ENCODE results near the gene KDSR. TPM values are rescaled to one million over a fixed set of nuclear protein-coding genes. Genes with fewer than 3 reads are reported as not detected.

KDSR gene
- total and polyA plus RNA-seq, 2 donors (not counting 1 experiment from before 2014, with no cell fraction given) = 43.3 to 54.1 TPM

- H3K27ac ChIP-seq (ENCODE audit: insufficient read depth, low read length) = no peak overlapping the region
- no peaks in the 10 kb centered on the region for H3K9me3 ChIP-seq (ENCODE audit: control insufficient read depth, insufficient read depth, low read depth, low read length)
- TF ChIP-seq EZH2 (IDR thresholded peaks at IDR 0.05; ENCODE audit: low read length, missing control alignments) (no peak), CTCF (conservative IDR thresholded peaks at IDR 0.05 in 1 of 2, IDR thresholded peaks at IDR 0.05 in 1 of 2; ENCODE audit: low read depth in 1 of 2, low read length in 2 of 2) (no peak)
- no peaks in the 10 kb centered on the region for H3K4me1 ChIP-seq (ENCODE audit: control insufficient read depth, extremely low read depth, insufficient read depth, low read length)
- no peak overlapping the region for H2AFZ ChIP-seq (ENCODE audit: low read length)
- H4K20me1 ChIP-seq (ENCODE audit: control insufficient read depth, extremely low read depth, insufficient read depth, low read length) = no peaks in the 10 kb centered on the region
- peaks cover 11% of the 10 kb centered on the region for H3K79me2 ChIP-seq (ENCODE audit: control insufficient read depth, insufficient read depth, low read length)
- no peaks in the 10 kb centered on the region for H3K27me3 ChIP-seq (ENCODE audit: control insufficient read depth, insufficient read depth, low read length)
- H3K36me3 ChIP-seq (ENCODE audit: control insufficient read depth, insufficient read depth, low read length) = peaks cover 2% of the 10 kb centered on the region
- no peak overlapping the region for H3K4me3 ChIP-seq (replicated peaks in 1 of 4; ENCODE audit: control extremely low read depth in 1 of 4, insufficient read depth in 1 of 4, low read depth in 3 of 4, low read length in 4 of 4)
- DNase-seq (ENCODE audit: low read depth in 2 of 2) = no peak
- H3K9ac ChIP-seq (ENCODE audit: insufficient read depth, low read length) = no peak overlapping the region
- H3K4me2 ChIP-seq (ENCODE audit: extremely low read depth, insufficient read depth, low read length) = no peak overlapping the region
Measured at GRCh38 chr18:63402246-63403162, 35.5 kb upstream of the KDSR start.

- H3K27ac ChIP-seq (ENCODE audit: insufficient read depth, low read length) = no peak overlapping the region
- DNase-seq (ENCODE audit: low read depth in 2 of 2) = no peak
- H3K27me3 ChIP-seq (ENCODE audit: control insufficient read depth, insufficient read depth, low read length) = no peaks in the 10 kb centered on the region
- no peak overlapping the region for H2AFZ ChIP-seq (ENCODE audit: low read length)
- H3K4me3 ChIP-seq (replicated peaks in 1 of 4; ENCODE audit: control extremely low read depth in 1 of 4, insufficient read depth in 1 of 4, low read depth in 3 of 4, low read length in 4 of 4) = no peak overlapping the region
- peaks cover 5% of the 10 kb centered on the region for H3K36me3 ChIP-seq (ENCODE audit: control insufficient read depth, insufficient read depth, low read length)
- H3K4me1 ChIP-seq (ENCODE audit: control insufficient read depth, extremely low read depth, insufficient read depth, low read length) = no peaks in the 10 kb centered on the region
- TF ChIP-seq CTCF (conservative IDR thresholded peaks at IDR 0.05 in 1 of 2, IDR thresholded peaks at IDR 0.05 in 1 of 2; ENCODE audit: low read depth in 1 of 2, low read length in 2 of 2) = no peak
- TF ChIP-seq EZH2 (IDR thresholded peaks at IDR 0.05; ENCODE audit: low read length, missing control alignments) = no peak
- H3K79me2 ChIP-seq (ENCODE audit: control insufficient read depth, insufficient read depth, low read length) = no peaks in the 10 kb centered on the region
- no peaks in the 10 kb centered on the region for H4K20me1 ChIP-seq (ENCODE audit: control insufficient read depth, extremely low read depth, insufficient read depth, low read length)
- H3K9me3 ChIP-seq (ENCODE audit: control insufficient read depth, insufficient read depth, low read depth, low read length) = no peaks in the 10 kb centered on the region
- H3K4me2 ChIP-seq (ENCODE audit: extremely low read depth, insufficient read depth, low read length) = no peak overlapping the region
- no peak overlapping the region for H3K9ac ChIP-seq (ENCODE audit: insufficient read depth, low read length)
Measured at GRCh38 chr18:63399300-63399699, 32.3 kb upstream of the KDSR start.

DNA sequence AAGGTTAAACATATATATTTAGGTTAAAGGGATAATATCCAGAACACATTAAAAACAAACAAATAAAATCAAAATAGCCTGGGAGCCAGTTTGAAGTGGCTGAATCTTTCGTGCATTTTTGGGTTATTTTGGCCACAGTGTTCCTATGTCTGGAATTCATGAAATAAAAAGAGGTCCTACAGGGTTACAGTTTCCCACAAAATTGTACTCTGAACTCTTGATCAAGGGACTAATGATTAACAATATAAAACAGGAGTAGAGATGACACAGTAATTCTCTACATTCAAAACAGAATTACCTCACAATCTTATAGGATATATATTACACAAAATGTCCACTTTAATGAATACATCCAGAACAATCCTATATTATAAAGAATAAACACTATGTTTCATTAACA is 30.3 kb upstream of the KDSR start:
- no peak overlapping the region for H3K4me2 ChIP-seq (ENCODE audit: extremely low read depth, insufficient read depth, low read length)
- no peaks in the 10 kb centered on the region for H4K20me1 ChIP-seq (ENCODE audit: control insufficient read depth, extremely low read depth, insufficient read depth, low read length)
- no peak for DNase-seq (ENCODE audit: low read depth in 2 of 2)
- H2AFZ ChIP-seq (ENCODE audit: low read length) = no peak overlapping the region
- H3K9me3 ChIP-seq (ENCODE audit: control insufficient read depth, insufficient read depth, low read depth, low read length) = no peaks in the 10 kb centered on the region
- H3K36me3 ChIP-seq (ENCODE audit: control insufficient read depth, insufficient read depth, low read length) = peaks cover 6% of the 10 kb centered on the region
- no peaks in the 10 kb centered on the region for H3K4me1 ChIP-seq (ENCODE audit: control insufficient read depth, extremely low read depth, insufficient read depth, low read length)
- H3K27me3 ChIP-seq (ENCODE audit: control insufficient read depth, insufficient read depth, low read length) = no peaks in the 10 kb centered on the region
- no peaks in the 10 kb centered on the region for H3K79me2 ChIP-seq (ENCODE audit: control insufficient read depth, insufficient read depth, low read length)
- H3K27ac ChIP-seq (ENCODE audit: insufficient read depth, low read length) = no peak overlapping the region
- H3K4me3 ChIP-seq (replicated peaks in 1 of 4; ENCODE audit: control extremely low read depth in 1 of 4, insufficient read depth in 1 of 4, low read depth in 3 of 4, low read length in 4 of 4) = no peak overlapping the region
- TF ChIP-seq CTCF (conservative IDR thresholded peaks at IDR 0.05 in 1 of 2, IDR thresholded peaks at IDR 0.05 in 1 of 2; ENCODE audit: low read depth in 1 of 2, low read length in 2 of 2) (no peak), EZH2 (IDR thresholded peaks at IDR 0.05; ENCODE audit: low read length, missing control alignments) (no peak)
- H3K9ac ChIP-seq (ENCODE audit: insufficient read depth, low read length) = no peak overlapping the region

Measured in fibroblast of lung (primary cell).